Caki2 (cell line): ENCODE data around the gene TRIM40. TPM values are rescaled to one million over a fixed set of nuclear protein-coding genes. Genes with fewer than 3 reads are reported as not detected.

Experiments
- DNase-seq: peaks from one replicate; pipeline ENCODE4 v3.0.0-alpha.2; 2015; ENCODE audit warnings: low read depth
- in situ Hi-C: cut with HindIII; loops from 2 replicates; pipeline ENCODE4 v1.10.0; 2016; ENCODE audit warnings: low sequenced_read_pairs, low pct_unique_long_range_greater_than_20kb, mixed read lengths
- total RNA-seq: library from RNA; depleted of rRNA; stranded (reverse); fragments of >200 nt; shearing (Covaris generic); gene quantifications from 2 replicates; pipeline ENCODE4 v1.2.3, GENCODE V29; 2014; ENCODE audit warnings: low replicate concordance; rRNA removed

TRIM40 gene
- total RNA-seq, 1 experiment from 2014 or later: not detected

- no peak for DNase-seq
- in situ Hi-C loops: no loop called here
Observed at GRCh38 chr6:30175765-30176164, 39.8 kb downstream of the TRIM40 start.

DNA sequence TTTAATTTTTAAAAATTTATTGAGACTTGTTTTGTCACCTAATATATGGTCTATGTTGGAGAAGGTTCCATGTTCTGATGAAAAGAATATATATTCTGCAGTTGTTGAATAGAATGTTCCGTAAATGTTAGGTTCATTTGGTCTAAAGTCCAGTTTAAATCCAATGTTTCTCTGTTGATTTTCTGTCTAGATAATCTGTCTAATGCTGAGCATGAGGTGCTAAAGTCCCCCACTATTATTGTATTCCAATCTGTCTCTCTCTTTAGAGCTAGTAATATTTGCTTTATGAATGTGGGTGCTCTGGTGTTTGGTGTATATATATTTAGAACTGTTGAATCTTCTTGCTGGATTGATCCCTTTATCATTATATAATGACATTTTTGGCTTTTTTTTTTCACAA lies 42.9 kb downstream of the TRIM40 start:
- in situ Hi-C loops: no loop called here
- DNase-seq: no peak

DNA sequence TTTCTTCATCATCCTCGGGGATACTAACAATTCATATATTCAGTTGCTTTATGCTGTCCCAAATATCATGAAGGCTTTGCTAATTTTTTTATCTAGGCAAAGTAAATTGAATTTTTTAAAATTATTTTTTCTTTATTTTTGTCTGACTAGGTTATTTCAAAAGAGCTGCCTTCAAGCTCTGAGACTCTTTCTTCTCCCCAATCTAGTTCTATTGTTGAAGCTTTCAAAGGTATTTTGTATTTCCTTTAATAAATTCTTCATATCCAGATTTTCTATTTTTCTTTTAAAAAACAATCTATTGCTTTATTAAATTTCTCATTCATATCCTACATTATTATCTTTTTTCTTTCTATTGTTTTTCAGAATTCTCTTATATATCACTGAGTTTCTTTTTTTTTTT lies 44.2 kb downstream of the TRIM40 start:
- in situ Hi-C loops: no loop called here

DNA sequence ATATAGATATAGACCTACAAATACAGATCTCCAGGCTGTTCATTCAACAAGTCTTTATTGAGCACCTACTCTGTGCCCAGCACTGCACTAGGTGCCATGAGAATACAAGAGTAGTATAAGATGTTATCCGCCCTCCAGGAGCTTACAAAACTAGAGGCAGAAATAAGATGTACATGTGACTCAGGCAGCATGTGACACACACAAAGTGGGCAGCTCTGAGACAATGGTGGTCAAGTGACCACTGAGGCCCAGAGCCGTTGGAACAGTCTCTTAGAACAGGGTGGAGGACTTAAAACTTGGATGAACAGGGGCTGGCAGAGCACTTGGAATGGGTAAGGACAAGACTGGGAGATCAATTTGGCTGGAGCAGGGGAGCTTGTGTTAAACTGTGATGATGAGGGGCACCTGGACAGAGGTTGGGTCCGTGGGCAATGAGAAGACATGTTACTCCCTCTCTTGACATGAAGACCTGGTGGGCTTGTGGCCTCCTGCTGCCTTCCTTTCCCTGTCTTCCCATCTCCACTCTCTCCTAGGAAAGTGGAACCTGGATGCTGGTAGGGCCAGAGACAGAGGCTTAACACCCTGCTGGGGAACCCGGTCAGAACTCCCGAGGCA lies 48.6 kb downstream of the TRIM40 start:
- in situ Hi-C loops: no loop called here
- no peak for DNase-seq

More for the DNA sequence above, 44.2 kb downstream of the TRIM40 start:
- DNase-seq: no peak

DNA sequence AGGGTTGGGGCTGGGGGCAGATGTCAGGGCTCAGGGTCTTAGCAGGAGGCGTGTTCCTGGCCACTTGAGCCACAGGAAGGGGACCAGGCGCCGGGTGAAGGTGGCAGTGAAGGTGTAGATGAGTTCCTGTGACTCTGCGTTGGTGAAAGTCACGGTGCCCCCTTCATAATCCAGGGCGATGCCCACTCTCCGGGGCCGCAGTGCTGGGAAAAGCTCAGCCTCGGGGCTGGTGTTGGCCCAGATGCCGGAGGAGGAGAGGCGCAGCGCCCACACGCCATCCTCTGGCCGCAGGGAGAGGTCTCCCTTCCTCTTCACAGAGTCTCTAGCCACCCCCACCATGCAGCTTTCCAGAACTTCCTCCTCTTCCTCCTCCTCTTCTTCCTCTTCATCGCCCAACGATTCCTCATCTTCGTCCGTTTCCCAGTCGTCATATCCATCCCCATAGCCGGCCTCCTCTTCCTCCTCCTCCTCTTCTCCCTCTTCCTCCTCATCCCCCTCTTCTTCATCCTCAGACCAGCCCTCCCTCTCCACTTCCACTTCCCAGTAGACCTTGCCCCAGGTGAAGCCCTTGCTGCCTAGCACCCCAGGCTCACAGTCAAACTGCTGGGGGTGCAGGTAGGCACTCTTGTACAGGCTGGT lies 50.0 kb downstream of the TRIM40 start:
- DNase-seq: no peak
- in situ Hi-C loops: no loop called here

- in situ Hi-C loops: no loop called here
- no peak for DNase-seq
Observed at GRCh38 chr6:30188541-30188940, 52.6 kb downstream of the TRIM40 start.

DNA sequence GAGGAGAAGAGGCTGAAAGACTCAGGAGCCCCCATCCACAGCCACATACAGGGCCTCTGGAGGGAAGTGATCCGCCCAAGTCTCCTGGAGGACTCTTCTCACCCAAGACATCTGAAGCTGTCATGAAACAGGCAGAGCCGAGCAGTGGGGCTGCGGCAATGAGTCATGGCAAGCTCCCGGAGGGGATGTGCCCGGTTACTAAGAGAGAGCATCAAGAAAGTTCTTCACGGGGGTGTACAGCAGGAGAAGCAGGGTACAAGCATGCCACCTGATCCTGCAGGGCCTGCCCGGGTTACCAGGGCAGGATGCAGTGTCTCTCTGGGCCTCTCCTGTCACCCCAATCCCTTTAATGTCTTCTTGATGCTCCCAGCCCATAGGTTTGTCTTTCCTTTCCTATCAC lies 56.1 kb downstream of the TRIM40 start:
- no peak for DNase-seq
- in situ Hi-C loops: no loop called here

GRCh38 chr6:30194797-30195690 lies 59.1 kb downstream of the TRIM40 start:
- in situ Hi-C loops: no loop called here
- DNase-seq: no peak

- in situ Hi-C loops: no loop called here
- DNase-seq: no peak
Observed at GRCh38 chr6:30195951-30196350, 60.0 kb downstream of the TRIM40 start.

DNA sequence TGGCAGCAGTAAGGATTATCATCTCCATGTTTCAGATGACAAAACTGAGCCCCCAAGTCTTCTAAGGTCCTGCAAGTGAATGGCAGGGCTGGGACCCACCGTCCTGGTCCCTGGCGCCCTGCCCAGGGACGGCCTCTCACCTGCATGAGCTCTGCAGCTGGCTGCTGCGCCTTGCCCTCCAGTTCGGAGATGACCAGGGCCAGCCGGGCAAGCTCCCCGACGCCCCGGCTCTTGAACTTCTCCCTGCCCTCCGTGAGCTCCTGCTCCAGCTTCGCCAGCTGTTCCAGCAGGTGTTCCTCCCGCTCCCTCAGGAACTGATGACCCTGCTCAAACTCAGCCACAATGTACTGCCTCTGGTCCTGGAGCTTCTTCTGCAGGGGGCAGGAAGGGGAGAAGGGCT lies 60.4 kb downstream of the TRIM40 start:
- no peak for DNase-seq
- in situ Hi-C loops: no loop called here

Other genes starting within 250 kb of the TRIM40 start
- gene HLA-A, start 193.6 kb upstream of the TRIM40 start, total RNA-seq: 1,302 and 1,396 TPM in 2 replicates
- 33.2 and 52.3 TPM in 2 replicates for gene POLR1H, start 74.9 kb upstream of the TRIM40 start, total RNA-seq
- gene PPP1R11, start 68.9 kb upstream of the TRIM40 start, total RNA-seq: 66.9 and 98.8 TPM in 2 replicates
- not detected in 2 replicates for gene RNF39, start 60.4 kb upstream of the TRIM40 start, total RNA-seq
- gene TRIM31, start 23.1 kb upstream of the TRIM40 start, total RNA-seq: 0.71 and 3.0 TPM in 2 replicates
- gene TRIM10, start 25.1 kb downstream of the TRIM40 start, total RNA-seq: not detected in 2 replicates
- not detected in 2 replicates for gene TRIM15, start 27.4 kb downstream of the TRIM40 start, total RNA-seq
- gene TRIM26, start 77.3 kb downstream of the TRIM40 start, total RNA-seq: 46.4 and 73.6 TPM in 2 replicates
- 8.9 and 18.7 TPM in 2 replicates for gene TRIM39, start 190.8 kb downstream of the TRIM40 start, total RNA-seq
- 47.4 and 120 TPM in 2 replicates for gene RPP21, start 209.0 kb downstream of the TRIM40 start, total RNA-seq